UCSD-AML1 (cell line): ENCODE data around the gene PRKCA.
A peak's percentile ranks its signal among the peaks of the same experiment; 100 is the strongest.

Experiments used
- DNase-seq: peaks from one replicate; lab custom pipeline; 2025; ENCODE audit not compliant: unreplicated experiment; lab: John Stamatoyannopoulos, UW

The PRKCA gene

DNA sequence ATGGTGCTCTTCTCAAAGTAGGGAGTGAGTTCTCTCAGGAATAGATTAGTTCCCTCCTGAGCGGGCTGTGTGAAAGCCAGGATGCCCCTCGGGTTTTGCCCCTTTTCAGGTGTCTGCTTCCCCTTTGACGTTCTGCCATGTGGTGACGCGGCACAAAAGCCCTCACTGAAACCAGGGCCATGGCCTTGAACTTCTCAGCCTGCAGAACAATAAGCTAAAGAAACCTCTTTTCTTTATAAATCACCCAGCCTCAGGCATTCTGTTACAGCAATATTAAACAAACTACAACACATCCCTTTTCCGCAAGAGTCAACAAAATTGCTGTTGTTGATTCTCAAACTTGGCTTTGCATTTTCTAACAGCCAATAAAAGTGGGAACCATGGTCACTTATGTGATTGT, 517.1 kb downstream of the PRKCA start:
- DNase-seq: no peak

DNA sequence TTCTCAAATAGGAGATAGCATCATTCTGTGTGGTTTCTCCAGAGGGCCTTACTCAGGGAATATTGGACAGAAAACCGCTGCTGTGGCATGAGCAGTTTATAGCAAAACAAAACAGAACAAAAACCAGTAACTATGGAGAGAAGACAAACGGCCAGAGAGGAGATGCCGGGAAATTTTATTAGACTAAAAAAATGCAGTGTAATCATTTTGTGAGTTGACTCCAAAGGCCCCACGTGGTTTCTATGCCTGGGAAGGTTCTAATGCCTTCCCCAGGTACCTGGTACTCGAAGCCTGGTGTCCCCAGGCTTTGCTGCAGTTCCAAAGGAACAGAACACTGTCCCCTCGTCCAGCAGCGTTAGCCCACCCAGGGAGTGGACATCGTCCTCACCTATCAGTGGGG, 519.6 kb downstream of the PRKCA start:
- DNase-seq: no peak

DNA sequence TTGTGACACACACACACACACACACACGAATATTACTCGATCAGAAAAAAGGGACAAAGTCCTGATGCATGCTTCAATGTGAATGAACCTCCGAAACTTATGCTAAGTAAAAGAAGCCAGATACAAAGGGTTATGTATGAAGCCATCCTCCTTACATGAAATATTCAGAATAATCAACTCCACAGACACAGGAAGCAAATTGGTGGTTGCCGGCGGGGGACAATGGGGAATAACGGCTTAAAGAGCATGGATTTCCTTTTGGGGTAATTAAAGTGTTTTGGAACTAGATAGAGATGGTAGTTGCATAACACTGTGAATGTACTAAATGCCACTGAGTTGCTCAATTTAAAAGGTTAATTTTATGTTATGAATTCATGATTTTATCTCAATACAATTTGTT, 524.4 kb downstream of the PRKCA start:
- no peak for DNase-seq

DNA sequence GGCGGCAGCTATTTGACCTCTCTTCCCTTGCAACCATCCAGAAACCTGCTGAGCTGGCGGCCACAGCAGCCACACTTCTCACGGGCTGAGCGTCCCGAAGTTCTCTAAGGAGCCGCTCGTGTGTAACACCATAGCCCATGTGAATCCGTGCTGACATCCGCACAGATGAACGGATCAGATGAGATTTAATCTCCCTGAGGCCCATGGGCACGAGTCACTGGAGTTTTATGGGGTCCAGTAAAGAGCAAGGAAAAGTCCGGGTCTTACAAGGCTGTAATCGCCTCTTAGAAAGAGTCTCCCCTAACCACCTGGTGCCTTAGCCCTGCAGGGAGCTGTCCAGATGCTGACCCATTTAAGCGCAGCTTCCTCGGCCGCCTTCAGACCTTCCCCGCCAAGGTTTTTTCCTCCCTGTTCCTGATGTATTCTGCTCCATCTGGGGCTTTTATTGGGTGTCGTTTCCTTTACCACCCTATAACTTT, 527.0 kb downstream of the PRKCA start:
- DNase-seq: peak; percentile 33

DNA sequence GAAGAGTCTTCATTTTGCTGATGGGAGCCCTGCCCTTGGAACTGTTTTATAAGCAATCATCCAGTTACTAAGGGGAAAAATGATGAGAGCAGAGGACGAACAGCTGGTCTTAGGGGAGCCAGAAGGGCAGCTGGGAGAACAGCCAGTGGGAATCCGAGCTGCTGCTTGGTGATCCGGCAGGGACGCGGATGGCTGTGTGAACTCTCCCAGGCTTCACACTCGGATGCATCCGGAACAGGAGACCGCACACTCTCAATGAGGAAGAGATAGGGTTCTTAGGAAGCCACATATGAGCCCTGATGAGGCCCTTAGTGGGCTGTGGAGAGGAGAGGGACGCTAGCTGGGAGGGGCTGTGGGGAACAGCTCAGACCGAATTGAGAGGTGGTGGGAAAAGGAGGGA, 527.5 kb downstream of the PRKCA start:
- peak; percentile 55 for DNase-seq

DNA sequence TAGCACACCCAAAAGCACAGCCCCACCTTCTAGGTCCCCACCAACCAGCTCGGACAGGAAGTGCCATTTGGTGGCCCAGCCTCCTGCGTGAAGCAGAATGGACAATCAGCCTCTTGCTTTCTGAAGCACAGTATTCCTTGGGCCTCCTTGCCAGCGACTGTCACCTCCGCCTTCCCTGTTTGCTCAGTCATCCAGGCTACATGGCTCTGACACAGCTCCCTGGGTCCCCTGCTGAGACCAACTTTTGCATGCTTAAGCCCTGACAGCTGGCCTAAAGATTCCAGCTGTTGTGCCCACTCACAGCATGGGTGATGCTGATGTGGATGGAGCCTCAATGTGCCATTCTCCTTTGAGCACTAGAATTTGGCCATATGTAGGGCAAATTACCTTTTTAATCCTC, 528.0 kb downstream of the PRKCA start:
- no peak for DNase-seq

DNA sequence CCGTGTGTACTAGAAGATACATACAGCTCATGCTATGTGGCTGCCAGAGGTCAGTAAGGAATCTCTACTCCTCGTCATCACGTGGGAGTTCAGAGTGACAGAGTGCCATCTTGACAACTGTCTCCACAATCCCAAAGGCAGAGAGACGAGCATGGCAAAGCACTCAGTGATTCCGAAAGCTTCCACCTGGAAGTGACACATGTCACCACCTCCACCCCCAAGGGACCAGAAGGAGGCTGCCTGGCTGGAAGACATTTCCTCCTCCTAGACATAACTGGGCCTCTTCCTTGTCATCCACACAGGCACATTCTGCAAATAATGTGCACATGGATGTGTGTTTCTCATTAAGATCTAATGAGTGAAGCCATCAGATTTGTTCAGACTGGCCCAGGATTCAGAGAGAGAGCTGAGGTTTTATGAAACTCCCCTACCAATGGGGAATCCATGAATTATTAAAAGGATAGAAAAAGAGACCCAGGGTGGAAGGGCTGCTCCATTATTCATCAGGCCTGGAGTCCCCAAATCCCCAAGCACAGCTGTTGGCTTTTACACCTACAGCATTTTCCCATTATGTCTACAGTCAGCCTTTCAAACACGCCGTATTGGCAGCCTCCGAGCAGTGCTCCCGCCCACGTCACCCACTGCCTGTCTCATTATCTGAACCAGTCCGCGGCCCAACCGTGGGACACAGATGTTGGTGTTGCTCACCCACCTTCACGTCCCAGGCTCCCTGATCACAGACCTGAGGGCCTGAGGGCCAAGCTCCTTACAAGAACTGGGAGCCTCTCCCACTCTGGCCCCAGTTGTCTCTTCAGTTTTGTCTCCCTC, 529.2 kb downstream of the PRKCA start:
- DNase-seq: no peak

DNA sequence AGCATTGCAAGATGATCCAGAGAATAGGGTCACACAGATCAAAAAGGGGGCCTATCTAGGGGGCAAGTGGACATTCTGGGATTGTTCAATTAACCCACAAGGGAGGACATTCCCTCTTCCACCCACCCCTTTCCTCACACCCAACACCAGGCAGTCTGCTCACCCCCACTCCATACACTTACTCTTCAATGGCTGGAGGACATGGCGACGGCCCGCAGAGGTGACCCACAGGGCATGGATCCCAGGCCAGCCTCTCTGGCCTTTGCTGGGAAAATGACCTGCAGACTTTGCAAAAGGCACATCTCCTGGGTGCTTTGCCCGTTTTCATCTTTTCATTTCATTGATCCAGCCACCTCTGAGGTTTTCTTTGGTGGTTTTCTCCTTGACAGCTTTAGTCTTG, 530.8 kb downstream of the PRKCA start:
- DNase-seq: no peak

DNA sequence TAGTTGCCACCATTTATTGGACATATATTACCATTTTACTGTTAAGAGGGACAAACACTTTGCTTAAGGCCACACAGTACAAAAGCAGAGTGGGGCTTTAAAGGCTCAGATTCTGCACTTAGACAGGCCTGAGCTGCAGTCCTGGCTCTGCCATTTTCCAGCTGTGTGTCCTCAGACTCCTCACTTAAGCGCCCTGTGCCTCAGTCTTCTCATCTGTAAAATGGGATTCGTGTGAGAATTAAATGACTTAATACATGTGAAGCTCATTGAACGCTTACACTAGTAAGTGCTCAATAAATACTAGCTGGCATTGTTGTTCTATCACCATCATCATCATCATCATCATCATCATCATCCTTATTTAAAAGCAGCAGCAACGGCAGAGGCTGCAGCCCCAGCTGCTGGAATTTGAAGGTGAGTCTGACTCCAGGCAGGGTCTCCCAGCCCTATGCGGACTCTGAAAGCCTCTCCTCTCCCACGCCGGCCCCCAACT, 532.1 kb downstream of the PRKCA start:
- DNase-seq: no peak

DNA sequence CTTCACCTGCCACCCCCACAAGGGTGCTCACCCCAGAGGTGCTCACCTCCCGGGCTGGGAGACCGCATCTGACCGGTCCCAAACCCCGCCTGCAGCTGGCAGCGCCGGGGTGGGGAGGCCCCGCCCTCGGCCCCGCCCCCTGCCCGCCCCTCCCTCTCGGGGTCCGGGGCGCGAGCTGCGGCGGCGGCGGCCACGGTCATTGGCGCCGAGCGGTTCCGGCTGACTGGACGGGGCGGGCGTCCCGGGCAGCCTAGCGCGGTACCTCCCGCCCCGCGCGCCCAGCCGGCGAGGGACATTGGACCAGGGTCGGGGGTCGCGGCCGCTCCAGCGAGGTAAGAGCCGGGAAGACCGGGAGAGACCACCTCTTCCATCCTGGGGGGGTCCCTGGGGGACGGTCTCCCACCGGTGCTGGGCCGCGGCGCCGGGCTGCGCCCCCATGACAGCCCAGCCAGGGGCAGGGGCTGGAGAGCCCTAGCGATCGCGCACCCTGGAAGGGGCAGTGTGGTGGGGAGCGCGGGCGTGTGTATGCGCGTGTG, 532.6 kb downstream of the PRKCA start, which contains the start of gene CACNG5:
Gene CACNG5 (plus strand): TSS at position 199 of the 536 bp plus-strand sequence. CDS start 42,216 bp downstream, outside the sequence.
- DNase-seq: no peak

DNA sequence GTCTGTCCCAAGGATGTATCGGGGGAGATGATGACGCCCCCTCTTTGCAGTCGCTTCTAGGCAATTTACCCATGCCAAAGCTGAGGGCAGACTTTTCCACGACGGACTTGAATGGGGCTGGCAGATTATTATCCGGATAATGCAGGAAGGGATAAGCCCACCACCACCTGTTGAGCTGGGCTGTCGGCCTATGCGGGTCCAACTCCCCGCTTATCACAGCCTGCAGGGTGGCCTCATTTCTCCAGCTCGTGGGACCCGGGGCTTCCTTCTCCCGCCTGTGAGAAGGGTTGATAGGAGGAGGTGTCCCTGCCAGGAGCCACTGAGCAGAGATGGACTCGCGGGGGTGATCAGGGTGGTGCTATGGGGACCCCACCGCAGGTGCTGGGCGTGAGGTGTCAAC, 533.1 kb downstream of the PRKCA start:
- DNase-seq: no peak

DNA sequence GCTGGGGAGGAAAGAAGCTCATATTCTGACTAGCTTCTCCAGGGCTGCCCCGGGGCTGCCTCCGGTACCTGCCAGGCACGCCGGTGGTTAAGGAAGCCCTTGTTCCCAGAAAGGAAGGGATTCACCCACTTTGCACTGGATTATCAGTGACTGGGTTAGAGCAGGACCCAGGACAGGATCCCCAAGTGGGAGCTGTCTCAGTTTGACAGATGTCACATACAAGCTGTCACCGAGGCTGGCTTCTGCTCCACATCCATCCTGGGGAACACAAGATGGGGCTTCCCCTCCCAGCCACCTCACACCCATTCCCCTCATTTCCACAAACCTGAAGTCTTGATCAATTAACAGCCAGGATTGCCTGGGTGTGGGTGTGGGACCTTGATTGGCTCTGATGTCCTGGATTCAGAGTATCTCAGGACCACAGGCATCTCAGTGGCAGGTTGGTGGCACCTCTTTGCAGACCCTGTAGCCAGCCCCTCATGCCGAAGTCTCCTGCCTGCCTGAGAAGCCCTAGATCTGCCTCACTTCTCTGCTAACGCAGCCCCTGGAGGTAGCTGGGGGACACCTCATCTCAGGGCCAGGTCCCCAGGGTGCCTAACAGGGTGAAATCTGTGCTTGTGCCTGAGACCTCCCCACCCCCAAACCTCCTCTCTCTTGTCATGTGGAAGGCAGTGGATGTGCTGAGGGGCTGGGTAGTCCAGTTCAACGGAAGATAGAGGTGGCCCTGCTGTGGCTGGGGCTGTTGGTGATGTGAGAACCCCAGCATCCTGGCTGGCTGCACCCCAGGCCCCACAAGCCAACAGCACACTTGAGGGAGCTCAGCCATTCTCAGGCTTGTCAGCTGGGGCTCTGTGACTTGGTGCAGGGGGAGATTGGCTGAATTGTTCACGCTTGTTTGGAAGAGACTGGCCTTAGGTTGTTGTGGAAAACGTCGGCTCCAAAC, 533.9 kb downstream of the PRKCA start:
- no peak for DNase-seq

DNA sequence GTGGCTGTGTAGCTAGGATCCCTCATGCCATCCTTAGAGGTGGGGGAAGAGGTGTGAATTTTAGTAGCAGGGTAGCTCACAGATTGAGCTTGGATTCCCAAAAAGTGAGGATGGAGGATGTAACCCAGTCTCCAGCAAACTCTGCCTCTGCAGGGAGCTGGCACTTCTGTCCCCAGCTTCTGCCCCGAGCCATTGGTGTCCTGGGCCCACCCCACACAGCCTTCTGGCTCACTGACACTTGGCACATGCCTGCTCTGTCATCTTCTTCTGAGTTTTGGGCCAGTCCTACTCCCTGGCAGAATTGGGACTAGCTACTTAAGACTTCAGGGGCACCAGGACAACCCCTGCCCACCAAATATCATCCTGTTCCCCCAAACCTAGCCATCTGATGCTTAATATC, 534.8 kb downstream of the PRKCA start:
- DNase-seq: no peak

DNA sequence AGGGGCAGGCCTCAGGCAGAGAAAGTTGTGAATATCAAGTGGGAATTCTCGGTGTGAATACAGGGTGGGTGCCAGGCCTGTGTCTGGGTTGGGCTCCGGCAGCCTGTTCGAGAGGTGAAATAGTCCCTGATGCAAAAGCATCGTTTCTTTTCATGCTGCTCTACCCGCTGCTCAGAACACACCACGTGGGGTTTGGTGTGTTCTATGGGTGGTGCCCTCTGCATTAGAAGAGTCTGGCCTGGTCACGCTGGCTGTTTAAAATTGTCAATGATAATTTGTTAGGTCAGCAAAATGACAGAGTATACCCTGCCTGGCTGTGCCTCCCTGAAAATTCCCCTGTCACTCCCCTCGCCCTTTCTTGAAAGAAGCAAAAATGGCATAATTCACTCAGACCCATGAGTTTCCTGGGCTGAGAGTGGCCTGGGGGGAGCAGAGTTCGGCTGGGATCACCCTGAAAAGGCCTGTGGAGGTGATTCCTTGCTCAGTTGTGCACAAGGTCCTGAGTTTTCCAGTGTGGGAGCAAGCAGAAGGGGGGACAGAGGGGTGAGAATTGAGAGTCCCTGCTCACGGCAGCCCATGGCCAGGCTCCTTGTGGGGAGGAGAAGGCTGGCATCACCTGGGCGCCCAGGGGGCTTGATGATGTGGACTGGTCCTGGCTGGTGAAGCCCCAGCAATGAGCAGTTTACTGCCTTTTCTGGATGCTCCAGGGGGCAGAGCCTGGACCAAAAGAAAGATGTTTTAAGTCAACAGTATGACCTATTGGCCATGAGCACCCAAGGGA, 535.7 kb downstream of the PRKCA start:
- no peak for DNase-seq

DNA sequence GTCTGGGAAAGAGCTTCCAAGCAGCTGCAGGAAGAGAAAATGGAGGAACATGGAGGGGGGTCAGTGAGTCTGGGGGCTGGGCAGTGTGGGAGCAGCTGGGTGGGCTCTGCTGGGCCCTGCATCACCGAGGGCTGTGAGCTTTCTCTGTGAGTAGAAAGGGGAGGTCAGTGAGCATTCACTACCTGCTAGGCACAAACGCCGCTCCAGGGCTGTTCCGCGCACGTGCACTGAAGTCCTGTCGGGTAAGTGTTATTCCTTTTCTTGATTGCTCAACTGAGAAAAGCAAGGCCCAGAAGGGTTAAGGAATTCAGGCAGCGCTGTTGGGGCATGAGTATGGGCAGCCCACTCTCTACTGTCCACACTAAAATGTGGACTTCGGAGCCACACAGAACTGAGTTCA, 537.2 kb downstream of the PRKCA start:
- no peak for DNase-seq

DNA sequence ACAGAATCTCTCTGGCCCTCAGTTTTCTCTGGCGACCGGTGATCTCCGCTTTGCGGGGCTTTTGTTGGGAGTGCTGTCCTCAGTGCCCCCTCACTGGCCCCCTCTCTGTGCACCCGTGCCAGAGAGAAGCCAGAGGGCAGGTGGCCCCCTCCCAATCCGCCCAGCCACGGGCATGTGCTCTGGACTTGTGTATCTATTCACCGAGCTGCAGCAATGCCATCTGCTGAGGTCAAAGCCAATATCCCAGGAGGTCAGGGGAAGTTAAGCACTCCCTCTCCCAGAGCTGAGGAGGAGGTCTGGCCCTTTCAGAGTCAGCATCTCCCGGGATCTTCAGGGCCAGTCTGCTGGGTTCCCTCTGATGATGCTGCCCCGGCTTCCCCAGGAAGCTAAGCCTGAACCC, 537.6 kb downstream of the PRKCA start:
- no peak for DNase-seq

DNA sequence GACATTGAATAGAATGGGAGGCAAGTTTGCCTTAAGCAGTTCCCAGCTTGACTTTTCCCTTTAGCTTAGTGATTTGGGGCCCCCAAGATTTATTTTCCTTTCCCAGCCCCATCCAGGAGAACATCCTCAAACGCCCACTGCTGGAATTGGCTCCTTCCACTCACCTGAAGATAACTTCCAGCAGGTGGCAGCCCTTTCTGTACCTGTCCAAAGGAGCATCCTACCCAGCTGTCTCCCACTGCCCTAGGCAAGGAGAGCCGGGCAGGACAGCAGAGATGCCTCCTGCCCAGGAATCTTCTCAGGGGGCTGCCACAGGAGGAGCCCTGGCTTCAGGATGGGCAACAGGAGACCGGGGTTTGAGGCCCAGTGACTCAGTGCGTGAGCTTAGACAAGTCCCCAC, 538.9 kb downstream of the PRKCA start:
- no peak for DNase-seq

DNA sequence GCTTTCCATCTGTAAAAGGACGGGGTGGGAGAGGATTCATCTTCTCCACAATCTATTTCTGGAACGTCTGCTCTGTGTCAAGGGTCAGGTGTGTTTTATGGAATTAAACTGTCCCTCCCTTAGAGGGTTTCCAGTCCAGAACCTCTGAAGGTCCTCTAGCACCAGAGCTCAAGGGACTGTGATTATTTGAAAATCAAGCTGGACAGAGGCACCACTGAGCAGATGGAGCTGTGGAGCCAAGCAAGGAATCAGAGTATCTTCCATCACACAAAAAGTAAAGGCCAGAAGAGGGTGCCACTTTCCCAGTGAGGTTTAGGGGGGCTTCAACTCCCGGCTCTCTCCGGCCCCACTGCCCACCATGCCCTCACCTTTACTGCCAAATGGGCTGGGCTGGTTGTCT, 539.3 kb downstream of the PRKCA start:
- DNase-seq: no peak

DNA sequence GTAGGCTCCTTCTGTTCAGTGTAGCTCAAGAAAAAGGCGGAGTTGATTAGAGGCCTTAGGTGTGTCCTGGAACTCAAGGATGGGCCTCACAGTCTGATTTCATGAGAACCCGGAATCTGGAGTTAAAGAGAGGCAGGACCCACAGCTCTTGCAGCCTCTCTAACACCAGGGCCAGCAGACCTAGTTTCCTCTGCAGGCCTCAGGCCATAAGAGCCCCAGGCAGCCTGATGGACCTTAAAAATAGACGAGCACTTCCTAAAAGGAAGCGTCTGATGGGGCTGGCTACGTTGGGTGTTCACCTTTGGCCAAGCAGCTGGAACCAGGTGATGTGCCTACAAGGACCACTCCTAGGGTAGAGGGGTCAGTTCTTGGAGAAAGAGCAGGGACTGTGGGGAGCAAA, 540.1 kb downstream of the PRKCA start:
- no peak for DNase-seq

DNA sequence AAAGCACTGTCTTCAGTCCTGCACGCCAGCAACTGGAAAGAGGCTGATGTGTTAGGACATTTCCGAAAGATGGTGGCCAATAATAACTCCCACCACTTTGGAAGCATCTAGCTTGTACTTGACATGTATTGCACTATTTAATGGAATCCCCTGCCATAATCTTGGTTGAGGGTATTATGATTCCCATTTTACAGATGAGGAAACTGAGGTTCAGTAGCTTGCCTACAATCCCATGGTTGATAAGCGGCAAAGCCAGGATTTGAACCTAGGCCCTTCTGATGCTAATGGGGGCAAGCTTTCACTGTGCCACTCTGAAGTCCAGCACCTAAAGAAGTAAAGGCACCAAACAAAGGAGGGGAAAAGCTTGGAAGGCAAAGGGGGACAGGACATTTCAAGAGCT, 540.5 kb downstream of the PRKCA start:
- DNase-seq: no peak

DNA sequence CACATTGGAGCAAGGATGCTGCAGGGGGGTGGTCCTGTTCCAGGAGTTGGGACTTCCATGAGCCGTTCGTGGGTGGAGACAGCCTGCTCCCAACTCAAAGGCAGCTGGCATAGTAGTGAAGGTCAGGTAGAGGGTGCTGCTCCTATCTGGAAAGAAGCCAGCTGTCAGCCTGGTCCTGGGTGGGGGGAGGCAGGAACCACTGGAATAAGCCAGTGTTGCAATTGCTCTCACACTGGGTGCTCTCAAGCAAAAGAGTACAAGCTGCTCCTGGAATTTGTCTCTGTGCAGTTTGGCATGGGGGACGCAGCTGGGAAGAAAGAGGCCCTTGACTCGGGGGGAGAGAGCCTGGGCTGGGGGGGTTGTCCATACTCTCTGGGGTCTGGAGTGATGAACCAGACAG, 541.2 kb downstream of the PRKCA start:
- DNase-seq: no peak
